ENCODE data around the gene DNAJC1.
A peak's percentile ranks its signal among the peaks of the same experiment; 100 is the strongest.

The DNAJC1 gene

GRCh38 chr10:21981118-21981517 lies 22.4 kb downstream of the DNAJC1 start:
- H3K4me1 Mint-ChIP-seq = peaks cover 31% of the 10 kb centered on the region
- DNase-seq = no peak
- H3K27me3 Mint-ChIP-seq (ENCODE audit: low read depth, poor library complexity) = no peaks in the 10 kb centered on the region

DNA sequence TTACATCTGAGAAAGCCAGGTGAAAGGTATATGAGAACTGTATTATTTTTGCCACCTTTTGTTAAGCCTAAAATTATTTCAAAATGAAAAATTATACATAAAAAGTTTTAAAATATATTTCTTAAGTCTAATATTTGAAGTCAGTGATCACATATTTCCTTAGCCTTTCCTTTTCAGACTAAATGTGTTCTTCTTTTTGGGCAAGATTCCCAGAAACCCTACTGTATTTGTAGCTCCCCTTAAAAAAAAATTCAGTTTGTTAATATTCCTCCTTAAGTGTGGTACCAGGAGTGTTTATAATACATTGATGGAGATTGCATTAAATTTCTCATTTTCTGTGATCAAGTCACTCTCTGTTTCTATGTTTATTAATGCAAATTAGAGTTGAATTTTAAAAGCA lies 22.8 kb downstream of the DNAJC1 start:
- no peaks in the 10 kb centered on the region for H3K27me3 Mint-ChIP-seq (ENCODE audit: low read depth, poor library complexity)
- no peak overlapping the region for H3K4me3 Mint-ChIP-seq
- peaks cover 6% of the 10 kb centered on the region for H3K9me3 Mint-ChIP-seq
- TF ChIP-seq CTCF (IDR thresholded peaks at IDR 0.05) = no peak
- no peak for DNase-seq
- peaks cover 12% of the 10 kb centered on the region for H3K36me3 Mint-ChIP-seq (ENCODE audit: low read depth)
- no peak overlapping the region for H3K27ac Mint-ChIP-seq
- peaks cover 36% of the 10 kb centered on the region for H3K4me1 Mint-ChIP-seq

More at GRCh38 chr10:21981118-21981517, 22.4 kb downstream of the DNAJC1 start:
- Mint-ChIP-seq H3K9me3 (peaks cover 7% of the 10 kb centered on the region), H3K27ac (no peak overlapping the region), H3K36me3 (ENCODE audit: low read depth) (peaks cover 13% of the 10 kb centered on the region), H3K4me3 (no peak overlapping the region)
- no peak for TF ChIP-seq CTCF (IDR thresholded peaks at IDR 0.05)

DNA sequence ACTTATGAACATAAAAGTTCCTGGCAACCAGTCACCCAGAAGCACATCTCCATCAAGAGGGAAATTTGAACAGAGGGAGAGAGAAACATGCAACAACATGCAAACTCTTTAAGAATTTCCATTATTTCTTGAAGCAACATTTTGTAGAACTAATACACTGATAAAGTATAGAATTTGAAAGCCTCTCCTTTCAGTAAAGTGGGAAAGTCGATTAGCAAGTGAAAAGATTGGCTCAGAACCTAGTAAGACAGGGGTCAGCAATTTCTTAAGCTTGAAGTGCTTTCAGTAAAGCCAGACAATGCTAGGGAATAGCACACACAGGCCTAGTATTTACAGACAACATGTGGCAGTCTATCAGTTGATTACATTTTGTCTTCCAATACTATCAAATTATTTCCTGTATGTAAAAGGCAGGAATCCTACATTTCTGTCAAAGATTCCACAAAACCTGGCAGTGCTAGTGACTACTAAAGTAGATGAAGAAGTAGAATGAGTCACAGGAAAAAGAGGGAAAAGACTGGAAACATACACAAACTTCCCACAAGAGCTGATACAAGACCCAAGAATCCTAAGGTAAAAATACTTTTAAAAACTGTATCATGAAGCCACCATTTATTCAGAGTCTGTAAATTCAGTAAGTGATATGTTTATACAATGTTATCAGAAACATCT lies 25.2 kb downstream of the DNAJC1 start:
- no peak for TF ChIP-seq CTCF (IDR thresholded peaks at IDR 0.05)
- no peaks in the 10 kb centered on the region for H3K9me3 Mint-ChIP-seq
- peaks cover 3% of the 10 kb centered on the region for H3K36me3 Mint-ChIP-seq (ENCODE audit: low read depth)
- H3K4me3 Mint-ChIP-seq = no peak overlapping the region
- peaks cover 45% of the 10 kb centered on the region for H3K4me1 Mint-ChIP-seq
- peak overlapping the region; percentile 10 for H3K27ac Mint-ChIP-seq
- no peak for DNase-seq
- H3K27me3 Mint-ChIP-seq (ENCODE audit: low read depth, poor library complexity) = no peaks in the 10 kb centered on the region

DNA sequence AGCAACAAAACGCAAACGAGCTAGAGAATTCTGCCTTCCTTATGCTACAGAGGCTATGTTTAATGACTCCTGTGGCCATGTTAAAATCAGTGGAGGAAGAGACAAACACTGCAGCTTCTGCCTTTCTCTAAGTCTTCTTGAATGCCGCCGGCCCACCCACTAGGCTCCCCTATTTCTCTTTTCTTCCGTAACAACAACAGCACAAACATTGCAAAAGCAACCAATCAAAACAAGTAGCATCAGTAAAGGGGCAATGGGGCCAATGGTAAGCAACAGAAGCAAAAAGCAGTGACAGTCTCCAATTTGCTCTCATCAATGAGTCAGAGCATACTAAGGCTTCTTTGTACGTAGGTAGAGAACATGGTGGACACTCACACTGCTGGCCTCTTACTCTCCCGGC lies 26.8 kb downstream of the DNAJC1 start:
- H3K27me3 Mint-ChIP-seq (ENCODE audit: low read depth, poor library complexity) = no peaks in the 10 kb centered on the region
- H3K27ac Mint-ChIP-seq = peak overlapping the region; percentile 52

DNA sequence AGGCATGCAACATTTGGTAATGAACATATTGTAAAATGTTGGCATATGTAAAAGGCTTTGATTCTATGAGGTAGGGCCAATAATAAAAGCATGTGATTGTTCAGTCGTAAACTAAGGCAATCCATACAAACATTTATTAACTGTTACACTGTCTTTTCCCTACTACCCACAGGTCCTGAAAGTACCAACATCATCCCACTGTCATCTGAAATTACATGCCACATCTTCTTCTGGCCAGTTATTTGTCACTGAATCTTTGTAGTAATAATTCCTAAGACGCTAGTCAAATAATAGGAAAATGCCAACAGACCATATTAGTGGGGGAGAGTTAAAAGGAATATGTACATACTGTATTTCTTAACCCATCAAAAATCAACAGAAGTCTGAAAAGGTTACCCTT lies 27.2 kb downstream of the DNAJC1 start:
- no peak for TF ChIP-seq CTCF (IDR thresholded peaks at IDR 0.05)
- Mint-ChIP-seq H3K4me1 (peaks cover 39% of the 10 kb centered on the region), H3K36me3 (ENCODE audit: low read depth) (no peaks in the 10 kb centered on the region), H3K9me3 (no peaks in the 10 kb centered on the region), H3K27me3 (ENCODE audit: low read depth, poor library complexity) (no peaks in the 10 kb centered on the region), H3K27ac (no peak overlapping the region), H3K4me3 (no peak overlapping the region)
- DNase-seq = no peak

More for the DNA sequence above, 26.8 kb downstream of the DNAJC1 start:
- Mint-ChIP-seq H3K36me3 (ENCODE audit: low read depth) (no peaks in the 10 kb centered on the region), H3K4me1 (peaks cover 41% of the 10 kb centered on the region), H3K9me3 (no peaks in the 10 kb centered on the region), H3K4me3 (peak overlapping the region; percentile 64)
- TF ChIP-seq CTCF (IDR thresholded peaks at IDR 0.05) = no peak
- DNase-seq = no peak

GRCh38 chr10:21975378-21975990 lies 28.0 kb downstream of the DNAJC1 start:
- Mint-ChIP-seq H3K27me3 (ENCODE audit: low read depth, poor library complexity) (no peaks in the 10 kb centered on the region), H3K27ac (no peak overlapping the region), H3K36me3 (ENCODE audit: low read depth) (no peaks in the 10 kb centered on the region), H3K4me3 (peak overlapping the region; percentile 31), H3K4me1 (peaks cover 39% of the 10 kb centered on the region), H3K9me3 (no peaks in the 10 kb centered on the region)
- no peak for TF ChIP-seq CTCF (IDR thresholded peaks at IDR 0.05)
- no peak for DNase-seq
